SKM-1 treated with dmso at 0.1 percent for 144 hours (cell line): ENCODE data around the gene NKD1.
"Not testable (repeated sequence)": the region's sequence is repeated elsewhere in the genome, so short reads cannot be mapped to it uniquely, and the experiment has no call there.

Experiments
- DNase-seq: peaks from one replicate; lab custom pipeline; 2025; ENCODE audit not compliant: unreplicated experiment; lab: John Stamatoyannopoulos, UW

NKD1 gene

DNA sequence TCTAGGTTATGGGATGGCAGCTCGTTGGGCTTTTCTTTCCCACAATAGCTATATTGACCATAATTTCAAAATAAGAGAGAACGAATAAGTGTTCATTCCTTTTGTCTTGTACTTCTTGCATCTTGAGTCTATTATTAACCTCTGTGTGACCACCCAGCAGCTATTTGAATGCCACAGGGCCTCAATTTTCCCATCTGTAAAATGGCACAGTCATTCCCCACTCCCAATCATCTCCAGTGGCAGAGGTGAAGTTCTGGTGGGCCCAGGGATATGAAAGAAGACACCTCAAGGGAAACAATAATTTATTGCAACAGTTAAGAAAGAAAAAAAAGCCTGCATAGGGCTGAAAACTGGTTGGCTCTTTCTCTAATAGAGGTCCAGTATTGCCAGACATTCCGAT is 28.6 kb upstream of the NKD1 start:
- no peak for DNase-seq

- DNase-seq = no peak
Observed at GRCh38 chr16:50520451-50521245, 27.5 kb upstream of the NKD1 start.

- no peak for DNase-seq
Observed at GRCh38 chr16:50521246-50521900, 26.8 kb upstream of the NKD1 start.

DNA sequence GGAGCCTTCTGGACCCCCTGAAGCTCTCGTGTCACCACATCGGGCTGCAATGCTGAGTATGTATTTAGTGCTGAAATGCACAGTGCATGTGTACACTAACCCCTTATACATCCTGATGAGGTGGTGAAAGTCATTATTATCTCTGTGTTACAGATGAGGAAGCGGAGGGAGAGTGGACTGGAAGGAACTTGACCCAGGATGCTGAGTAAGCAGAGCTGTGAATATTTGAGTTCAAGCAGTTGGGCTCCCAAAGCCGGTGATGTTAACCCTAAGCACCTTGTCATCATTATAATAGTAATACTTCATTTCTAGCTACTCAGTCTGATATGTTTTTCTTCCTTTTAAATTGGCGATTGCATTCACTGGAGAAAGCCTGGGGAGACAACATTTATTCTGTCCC is 25.9 kb upstream of the NKD1 start:
- DNase-seq = no peak

DNA sequence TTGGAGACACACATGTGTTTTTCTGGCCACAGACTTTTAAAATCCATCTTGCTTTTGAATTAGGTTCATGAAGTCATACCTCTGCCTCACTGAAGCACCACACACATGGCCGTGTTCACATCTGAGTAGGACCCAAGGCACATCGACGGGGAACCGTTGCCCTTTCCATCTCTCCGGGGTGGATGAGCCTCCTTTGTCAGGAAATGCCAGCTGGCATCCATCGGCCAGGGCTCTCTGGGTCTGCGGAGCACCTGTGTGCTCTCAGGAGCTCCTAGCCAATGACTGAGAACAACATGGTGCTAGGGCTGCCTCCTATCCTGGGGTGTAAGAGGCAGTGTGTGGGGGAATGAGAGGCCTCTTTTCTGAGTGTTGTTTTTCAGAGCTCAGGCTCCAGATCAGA is 24.5 kb upstream of the NKD1 start:
- no peak for DNase-seq

DNA sequence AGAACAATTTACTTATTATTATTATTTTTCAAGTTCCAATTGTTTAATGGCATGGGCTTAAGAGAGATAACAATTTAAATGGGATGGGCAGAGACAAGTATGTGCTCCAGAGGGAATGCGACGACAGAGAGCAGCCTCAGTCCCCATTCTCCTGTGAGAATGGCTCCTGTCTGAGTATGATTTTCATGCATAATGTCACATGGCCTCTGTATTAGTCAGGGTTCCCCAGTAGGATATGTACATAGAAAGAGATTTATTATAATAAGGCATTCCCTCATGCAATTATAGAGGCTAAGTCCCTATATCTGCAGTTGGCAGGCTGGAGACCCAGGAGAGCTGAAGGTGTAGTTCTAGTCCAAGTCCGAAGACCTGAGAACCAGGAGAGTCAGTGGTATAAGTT is 22.9 kb upstream of the NKD1 start:
- DNase-seq = no peak

DNA sequence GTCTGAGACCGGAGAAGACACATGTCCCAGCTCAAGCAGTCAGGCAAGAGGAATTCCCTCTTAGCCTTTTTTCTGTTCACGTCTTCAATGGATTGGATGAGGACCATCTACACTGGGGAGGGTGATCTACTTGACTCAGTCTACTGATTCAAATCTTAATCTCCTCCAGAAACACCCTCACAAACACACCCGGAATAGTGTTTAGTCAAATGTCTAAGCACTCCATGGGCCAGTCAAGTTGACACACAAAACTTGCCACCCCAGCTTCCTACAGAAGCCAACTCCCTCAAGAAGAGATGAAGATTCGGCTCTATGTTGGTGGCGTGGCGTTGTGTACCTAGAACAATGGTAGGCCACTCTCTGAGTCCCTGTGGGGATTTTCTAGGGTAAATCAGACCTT is 22.5 kb upstream of the NKD1 start:
- DNase-seq = no peak

DNA sequence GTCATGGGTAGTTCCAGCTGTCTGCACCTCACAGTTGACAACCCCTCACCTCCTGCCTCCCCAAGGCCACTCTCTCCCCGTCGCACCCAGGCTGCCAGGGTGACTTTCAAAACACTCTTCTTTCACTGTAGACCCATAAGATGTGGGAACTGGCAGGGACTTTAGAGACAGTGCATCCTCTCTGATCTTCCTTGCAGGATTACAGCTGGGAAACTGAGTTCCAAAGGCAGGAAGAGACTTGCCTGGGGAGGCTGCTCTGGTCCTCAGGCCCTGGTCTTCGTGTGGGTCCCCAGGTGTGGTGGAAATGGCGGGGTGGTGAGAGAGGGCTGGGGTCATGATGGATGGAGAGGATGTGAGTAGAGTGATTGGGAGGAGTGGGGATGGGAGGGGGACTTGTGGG is 21.9 kb upstream of the NKD1 start:
- no peak for DNase-seq

GRCh38 chr16:50526796-50527195 is 21.4 kb upstream of the NKD1 start:
- DNase-seq = no peak

DNA sequence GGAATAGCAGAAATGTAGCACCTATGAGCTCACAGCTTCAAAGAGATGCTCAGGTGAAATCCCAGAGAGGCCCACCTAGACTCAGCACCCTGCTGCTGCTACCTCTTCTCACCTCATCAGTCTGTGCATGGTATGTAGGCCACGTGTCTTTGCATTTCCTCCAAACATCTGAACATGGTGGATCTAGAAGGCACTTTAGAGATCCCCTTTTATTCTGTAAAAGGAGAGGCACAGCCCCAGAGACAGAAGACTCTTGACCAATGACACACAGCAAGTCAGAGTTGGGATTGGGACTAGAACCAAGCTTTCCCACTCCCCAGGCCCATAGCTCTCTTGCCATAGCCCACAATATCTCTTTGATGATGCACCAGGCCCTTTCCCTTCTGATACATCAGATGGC is 19.4 kb upstream of the NKD1 start:
- DNase-seq = no peak

- no peak for DNase-seq
Observed at GRCh38 chr16:50529334-50529733, 18.9 kb upstream of the NKD1 start.

DNA sequence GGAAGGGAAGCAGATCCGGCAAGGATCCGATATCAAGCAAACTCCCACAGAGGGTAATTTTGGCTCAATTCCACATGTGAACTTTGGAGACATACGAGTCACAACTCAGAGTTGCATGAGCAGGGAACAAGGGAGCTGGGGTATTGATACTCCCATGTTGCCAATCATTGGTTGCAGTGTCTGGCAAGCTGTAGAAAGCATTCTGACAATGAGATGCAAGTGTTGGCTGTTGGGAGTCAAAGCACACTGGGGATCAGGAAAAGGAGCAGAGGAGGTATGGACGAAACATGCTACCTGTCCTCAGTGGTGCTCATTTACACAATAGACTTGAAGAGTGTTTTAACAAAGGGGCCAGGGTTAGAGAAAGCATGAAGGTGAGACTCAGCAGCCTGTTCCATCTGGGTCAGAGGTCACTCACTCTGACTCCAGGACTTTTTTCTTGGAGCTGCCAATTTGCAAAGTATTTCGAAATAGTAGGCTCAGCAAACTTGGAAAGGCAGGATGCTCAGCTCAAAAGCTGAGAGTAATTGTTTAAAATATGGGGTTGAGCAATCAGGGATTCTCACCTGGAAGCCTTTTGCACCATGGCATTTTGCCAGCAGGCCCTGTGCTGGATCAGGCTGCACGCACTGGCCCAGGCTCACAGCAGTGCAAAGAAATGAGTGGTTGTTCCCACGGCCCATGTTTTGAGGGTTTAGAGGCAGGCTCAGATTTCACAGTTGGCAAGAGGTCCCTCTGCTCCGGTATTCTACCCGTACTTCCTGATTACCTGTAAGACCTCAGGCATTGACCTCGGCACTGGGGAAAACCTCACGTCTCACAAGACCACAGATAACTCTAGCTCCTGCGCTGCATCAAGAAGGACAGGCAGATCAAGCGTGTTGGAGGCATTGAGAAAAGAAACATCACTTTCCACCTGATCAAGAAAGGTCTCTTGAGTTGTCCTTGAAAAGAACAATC is 17.6 kb upstream of the NKD1 start:
- no peak for DNase-seq

DNA sequence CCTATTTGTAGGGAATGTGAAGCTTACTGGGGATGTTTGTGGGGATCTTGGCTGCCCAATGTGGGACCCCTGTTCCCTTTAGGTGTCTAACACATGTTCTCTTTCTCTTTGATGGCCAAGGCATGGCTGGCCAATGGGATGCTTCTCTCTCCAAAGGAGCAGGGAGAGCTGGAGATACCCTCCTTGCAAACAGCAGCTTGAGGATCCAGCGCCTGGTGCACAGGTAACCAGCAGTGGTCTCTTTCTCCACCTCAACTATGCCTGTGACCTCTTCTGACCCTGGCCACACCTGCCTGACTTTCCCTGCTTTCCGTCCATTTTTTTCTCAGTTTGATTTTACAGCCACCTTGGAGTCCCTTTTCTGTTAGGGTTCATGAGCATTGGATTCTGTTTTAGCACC is 16.8 kb upstream of the NKD1 start:
- DNase-seq = no peak

GRCh38 chr16:50531901-50532300 is 16.3 kb upstream of the NKD1 start:
- DNase-seq = no peak

GRCh38 chr16:50532576-50532975 is 15.6 kb upstream of the NKD1 start:
- DNase-seq = no peak

GRCh38 chr16:50533317-50533716 is 14.9 kb upstream of the NKD1 start:
- no peak for DNase-seq

DNA sequence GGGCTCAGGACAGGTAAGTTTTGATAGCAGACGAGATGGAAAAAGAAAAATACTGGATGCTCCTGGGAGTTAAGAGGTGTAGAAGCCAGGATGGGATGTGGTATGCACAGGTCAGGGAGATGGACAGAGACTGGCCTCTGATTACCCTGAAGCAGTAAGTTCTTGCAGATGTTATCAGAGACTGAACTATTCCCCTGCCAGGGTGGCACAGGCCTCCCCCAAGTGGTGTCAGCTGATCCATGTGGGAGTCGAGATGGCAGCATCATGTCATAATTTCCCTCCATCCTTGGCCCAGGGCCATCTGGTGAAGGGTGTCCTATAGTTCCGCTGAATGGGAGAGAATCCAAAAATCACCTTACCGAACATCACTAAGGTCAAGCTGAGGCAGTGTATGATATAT is 14.1 kb upstream of the NKD1 start:
- DNase-seq = no peak

- DNase-seq = no peak
Observed at GRCh38 chr16:50534556-50534955, 13.6 kb upstream of the NKD1 start.

DNA sequence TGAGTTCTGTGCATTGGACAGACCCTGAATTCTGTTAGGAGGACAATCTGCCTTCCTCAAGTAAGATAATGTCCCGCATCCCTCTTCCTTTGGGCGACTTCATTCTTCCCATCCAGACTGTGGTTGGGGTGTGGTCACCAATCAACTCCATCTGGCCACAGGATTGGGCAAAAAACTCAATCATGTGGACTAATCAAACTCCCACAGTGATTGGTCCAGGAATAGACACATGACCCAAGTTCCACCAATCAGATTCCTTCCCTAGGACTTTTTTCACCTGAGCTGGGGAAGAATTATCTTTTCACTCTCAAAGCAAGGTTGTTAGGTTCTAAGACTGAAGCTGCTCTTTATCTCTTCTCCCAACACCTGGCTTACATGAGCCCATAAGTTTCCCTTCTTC is 13.2 kb upstream of the NKD1 start:
- DNase-seq = no peak

DNA sequence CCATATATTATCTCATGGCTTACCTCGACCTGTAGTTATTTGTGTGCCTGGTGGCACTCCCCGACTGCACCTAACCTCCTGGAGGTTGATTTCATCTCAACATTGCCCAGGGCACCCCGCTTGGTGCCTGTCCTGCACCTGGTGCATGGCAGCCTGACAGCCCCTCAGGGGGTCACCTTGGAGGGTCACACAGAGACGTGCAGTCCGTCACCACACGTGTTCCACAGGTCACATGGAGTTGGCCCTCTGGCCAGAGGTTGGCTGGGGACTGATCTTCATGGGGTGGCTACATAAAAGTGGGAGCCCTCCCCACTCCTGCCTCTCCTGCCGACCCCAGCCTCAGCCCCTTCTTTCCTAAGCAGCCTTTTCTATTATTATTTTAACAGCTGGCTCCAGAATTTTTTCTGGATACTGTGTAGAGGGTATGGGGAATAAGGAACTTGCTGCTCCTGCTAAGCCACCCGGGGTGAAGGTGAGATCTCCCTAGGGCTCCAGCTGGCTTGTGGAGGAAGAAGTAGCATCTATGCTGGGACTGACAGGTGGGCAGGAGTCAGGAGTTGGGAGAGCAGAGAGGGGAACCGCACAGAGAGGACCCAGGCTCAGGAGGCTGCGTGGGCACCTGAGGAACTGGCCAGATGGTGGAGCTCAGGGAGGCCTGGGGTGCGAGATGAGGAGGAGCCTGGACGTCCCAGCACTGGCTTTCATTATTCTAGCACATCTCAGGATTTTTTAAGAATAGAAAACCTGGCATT is 12.5 kb upstream of the NKD1 start:
- no peak for DNase-seq

- DNase-seq = not testable (repeated sequence)
Observed at GRCh38 chr16:50536258-50536645, 11.9 kb upstream of the NKD1 start.
